CD14-positive monocyte (primary cell): ENCODE data around the gene DSTN. TPM values are rescaled to one million over a fixed set of nuclear protein-coding genes. Genes with fewer than 3 reads are reported as not detected.

Experiments used
- DNase-seq, 3 donors: peaks; one replicate each; pipeline ENCODE4 v3.0.0-alpha.2; 2011 to 2022
- H2AFZ ChIP-seq: 2 replicates; pipeline ENCODE4 v1.6.0; 2012; ENCODE audit warnings: mild to moderate bottlenecking, low read depth, low read length, inconsistent platforms; ENCODE audit not compliant: insufficient read depth, poor library complexity, severe bottlenecking
- H3K27ac ChIP-seq, 2 donors: 1 replicate in 1 of 2; 2 replicates in 1 of 2; pipeline ENCODE4 v1.5.1; 2012 to 2013; ENCODE audit warnings: low read length in 2 of 2, control low read depth in 1 of 2, inconsistent platforms in 1 of 2, low read depth in 1 of 2, mild to moderate bottlenecking in 1 of 2
- H3K27me3 ChIP-seq, 2 donors: one replicate each; pipeline versions ENCODE4 v1.6.0 to v1.6.1; 2011 to 2013; ENCODE audit warnings: low read length in 2 of 2; ENCODE audit not compliant: control insufficient read depth in 2 of 2, insufficient read depth in 2 of 2
- H3K36me3 ChIP-seq, 2 donors: replicated peaks in 1 of 2; 1 replicate in 1 of 2; 2 replicates in 1 of 2; pipeline versions ENCODE4 v1.5.1 to v1.6.1; 2012 to 2013; ENCODE audit warnings: low read length in 2 of 2, control low read depth in 1 of 2, inconsistent platforms in 1 of 2, mild to moderate bottlenecking in 1 of 2; ENCODE audit not compliant: insufficient read depth in 2 of 2, control insufficient read depth in 1 of 2
- H3K4me1 ChIP-seq, 2 donors: 1 replicate in 1 of 2; 2 replicates in 1 of 2; pipeline versions ENCODE4 v1.5.1 to v1.6.1; 2012 to 2013; ENCODE audit warnings: low read length in 2 of 2, control low read depth in 1 of 2, inconsistent platforms in 1 of 2, mild to moderate bottlenecking in 1 of 2, moderate library complexity in 1 of 2; ENCODE audit not compliant: insufficient read depth in 2 of 2, control insufficient read depth in 1 of 2
- H3K4me2 ChIP-seq: replicated peaks from 2 replicates; pipeline ENCODE3; 2012; ENCODE audit warnings: low read length, moderate library complexity, mild to moderate bottlenecking; ENCODE audit not compliant: poor library complexity, severe bottlenecking; ENCODE audit errors: extremely low read depth
- H3K4me3 ChIP-seq, 3 experiments: fragments of 200-600 bp in 1 of 3; sonication (generic) in 1 of 3; replicated peaks in 1 of 3; 1 replicate in 2 of 3; 2 replicates in 1 of 3; pipeline ENCODE4 v1.5.1; 2011 to 2013; ENCODE audit warnings: low read length in 3 of 3, mild to moderate bottlenecking in 3 of 3, control low read depth in 2 of 3, low read depth in 2 of 3, inconsistent platforms in 1 of 3, moderate library complexity in 1 of 3
- H3K79me2 ChIP-seq: 2 replicates; pipeline ENCODE4 v1.6.0; 2012; ENCODE audit warnings: mild to moderate bottlenecking, control low read depth, inconsistent platforms, low read length, moderate library complexity; ENCODE audit not compliant: insufficient read depth
- H3K9ac ChIP-seq: 2 replicates; pipeline ENCODE4 v1.6.0; 2017; ENCODE audit warnings: low read length, mild to moderate bottlenecking; ENCODE audit not compliant: insufficient read depth, poor library complexity, severe bottlenecking
- H3K9me3 ChIP-seq, 2 donors: replicated peaks in 1 of 2; 1 replicate in 1 of 2; 2 replicates in 1 of 2; pipeline versions ENCODE4 v1.5.1 to v1.6.1; 2012 to 2013; ENCODE audit warnings: low read length in 2 of 2, control low read depth in 1 of 2; ENCODE audit not compliant: control insufficient read depth in 1 of 2, insufficient read depth in 1 of 2
- H4K20me1 ChIP-seq: 2 replicates; pipeline ENCODE4 v1.6.0; 2012; ENCODE audit warnings: mild to moderate bottlenecking, low read length, control low read depth, moderate library complexity; ENCODE audit not compliant: insufficient read depth
- H3K27ac Mint-ChIP-seq, 7 donors: one replicate each; pipeline ENCODE4 v1.8.0; 2020; ENCODE audit warnings: mild to moderate bottlenecking in 7 of 7, mixed read lengths in 7 of 7, moderate library complexity in 6 of 7, inconsistent platforms in 2 of 7
- H3K27me3 Mint-ChIP-seq, 3 donors: one replicate each; pipeline ENCODE4 v1.8.0; 2021 to 2022; ENCODE audit warnings: low read depth in 3 of 3, mild to moderate bottlenecking in 3 of 3, mixed read lengths in 3 of 3, moderate library complexity in 3 of 3, inconsistent platforms in 1 of 3
- H3K36me3 Mint-ChIP-seq, 2 donors: one replicate each; pipeline ENCODE4 v1.8.0; 2020; ENCODE audit warnings: mixed read lengths in 2 of 2, inconsistent platforms in 1 of 2, mild to moderate bottlenecking in 1 of 2
- H3K4me1 Mint-ChIP-seq: one replicate; pipeline ENCODE4 v1.8.0; 2020; ENCODE audit warnings: mild to moderate bottlenecking, mixed read lengths
- H3K4me3 Mint-ChIP-seq, 2 donors: one replicate each; pipeline ENCODE4 v1.8.0; 2020; ENCODE audit warnings: mild to moderate bottlenecking in 2 of 2, mixed read lengths in 2 of 2, moderate library complexity in 1 of 2
- H3K9me3 Mint-ChIP-seq, 7 donors: one replicate each; pipeline ENCODE4 v1.8.0; 2020 to 2022; ENCODE audit warnings: mixed read lengths in 7 of 7, mild to moderate bottlenecking in 6 of 7, moderate library complexity in 6 of 7, inconsistent platforms in 2 of 7
- WGBS: methylation state at CpG from one replicate; pipeline ENCODE4 v1.1.5; 2013; ENCODE audit warnings: missing lambda C conversion rate; ENCODE audit not compliant: insufficient coverage; 5-methylcytosine and 5-hydroxymethylcytosine counted together
- intact Hi-C, 2 donors: fragments of 100-400 bp; cut with micrococcal nuclease; formaldehyde crosslinking; loops; one replicate each; pipeline versions ENCODE4 v1.15.0 to v1.15.1; 2023
- polyA plus RNA-seq, 3 donors: library from polyadenylated mRNA; depleted of rRNA in 1 of 3; unstranded in 2 of 3; stranded (reverse) in 1 of 3; fragments of 300-500 nt in 2 of 3; fragments of >200 nt in 1 of 3; fragmentation: Illumina TruSeq in 2 of 3; gene quantifications; 1 replicate in 2 of 3; 2 replicates in 1 of 3; pipeline ENCODE4 v1.2.3, GENCODE V29; 2012 to 2021
- TF ChIP-seq, protein P1 (sequence below): fragments of 200-600 bp; IDR thresholded peaks from one replicate; pipeline ENCODE4 v1.8.0; 2022; ENCODE audit warnings: antibody characterized with exemption, mild to moderate bottlenecking

Gene DSTN
- polyA plus RNA-seq, 3 donors: 15.6 to 63.8 (median 58.4) TPM

DNA sequence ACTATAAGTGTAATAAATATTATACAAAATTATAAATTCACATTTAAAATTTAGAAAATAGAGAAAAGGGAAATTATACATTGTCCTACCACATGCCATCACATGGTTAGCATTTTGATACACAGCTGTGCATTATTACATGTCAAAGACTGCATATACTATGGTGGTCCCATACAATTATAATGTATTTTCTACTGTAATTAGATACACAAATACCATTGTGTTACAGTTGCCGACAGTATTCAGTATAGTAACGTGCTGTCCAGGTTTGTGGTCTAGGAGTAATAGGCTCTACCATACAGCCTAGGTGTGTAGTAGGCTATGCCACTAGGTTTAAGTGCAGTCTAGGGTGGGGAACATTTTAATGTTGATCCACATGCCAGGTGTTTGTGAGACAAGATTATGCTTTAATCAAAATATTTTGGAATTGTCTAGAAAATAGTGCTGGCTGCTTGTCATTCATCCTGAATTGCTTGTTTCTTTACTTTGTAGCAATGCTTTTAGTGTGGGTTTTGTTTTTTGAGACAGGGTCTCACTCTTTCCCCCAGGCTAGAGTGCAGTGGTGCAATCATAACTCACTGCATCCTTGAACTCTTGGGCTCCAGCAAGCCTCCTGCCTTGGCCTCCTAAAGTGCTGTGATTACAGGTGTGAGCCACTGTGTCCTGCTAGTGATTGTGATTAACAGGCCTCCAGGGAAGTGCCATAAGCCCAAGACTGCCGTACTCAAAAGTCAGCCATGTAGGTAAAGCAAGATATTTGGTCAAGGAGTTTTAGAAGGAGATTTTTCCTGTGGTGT is 39.0 kb downstream of the DSTN start:
- no peak for DNase-seq
- H3K9ac ChIP-seq: no peak overlapping the region
- Mint-ChIP-seq H3K4me1 (peaks cover 9% of the 10 kb centered on the region), H3K27ac (no peak overlapping the region), H3K27me3 (no peaks in the 10 kb centered on the region), H3K4me3 (no peak overlapping the region), H3K9me3 (no peaks in the 10 kb centered on the region), H3K36me3 (peaks cover 20 to 25% of the 10 kb centered on the region in 2 donors)
- H2AFZ ChIP-seq: no peak overlapping the region
- no peak overlapping the region for H3K4me2 ChIP-seq
- H3K9me3 ChIP-seq: no peaks in the 10 kb centered on the region
- peaks cover 2 to 13% of the 10 kb centered on the region in 2 donors for H3K36me3 ChIP-seq
- H3K27ac ChIP-seq: no peak overlapping the region
- TF ChIP-seq, protein P1, sequence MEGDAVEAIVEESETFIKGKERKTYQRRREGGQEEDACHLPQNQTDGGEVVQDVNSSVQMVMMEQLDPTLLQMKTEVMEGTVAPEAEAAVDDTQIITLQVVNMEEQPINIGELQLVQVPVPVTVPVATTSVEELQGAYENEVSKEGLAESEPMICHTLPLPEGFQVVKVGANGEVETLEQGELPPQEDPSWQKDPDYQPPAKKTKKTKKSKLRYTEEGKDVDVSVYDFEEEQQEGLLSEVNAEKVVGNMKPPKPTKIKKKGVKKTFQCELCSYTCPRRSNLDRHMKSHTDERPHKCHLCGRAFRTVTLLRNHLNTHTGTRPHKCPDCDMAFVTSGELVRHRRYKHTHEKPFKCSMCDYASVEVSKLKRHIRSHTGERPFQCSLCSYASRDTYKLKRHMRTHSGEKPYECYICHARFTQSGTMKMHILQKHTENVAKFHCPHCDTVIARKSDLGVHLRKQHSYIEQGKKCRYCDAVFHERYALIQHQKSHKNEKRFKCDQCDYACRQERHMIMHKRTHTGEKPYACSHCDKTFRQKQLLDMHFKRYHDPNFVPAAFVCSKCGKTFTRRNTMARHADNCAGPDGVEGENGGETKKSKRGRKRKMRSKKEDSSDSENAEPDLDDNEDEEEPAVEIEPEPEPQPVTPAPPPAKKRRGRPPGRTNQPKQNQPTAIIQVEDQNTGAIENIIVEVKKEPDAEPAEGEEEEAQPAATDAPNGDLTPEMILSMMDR: no peak
- H3K4me1 ChIP-seq: no peaks in the 10 kb centered on the region
- no peaks in the 10 kb centered on the region for H4K20me1 ChIP-seq
- H3K79me2 ChIP-seq: no peaks in the 10 kb centered on the region
- no peaks in the 10 kb centered on the region for H3K27me3 ChIP-seq
- H3K4me3 ChIP-seq: no peak overlapping the region
- WGBS: 92% methylated on average over 1 of the region's 3 CpGs
- intact Hi-C loops: no loop called here

DNA sequence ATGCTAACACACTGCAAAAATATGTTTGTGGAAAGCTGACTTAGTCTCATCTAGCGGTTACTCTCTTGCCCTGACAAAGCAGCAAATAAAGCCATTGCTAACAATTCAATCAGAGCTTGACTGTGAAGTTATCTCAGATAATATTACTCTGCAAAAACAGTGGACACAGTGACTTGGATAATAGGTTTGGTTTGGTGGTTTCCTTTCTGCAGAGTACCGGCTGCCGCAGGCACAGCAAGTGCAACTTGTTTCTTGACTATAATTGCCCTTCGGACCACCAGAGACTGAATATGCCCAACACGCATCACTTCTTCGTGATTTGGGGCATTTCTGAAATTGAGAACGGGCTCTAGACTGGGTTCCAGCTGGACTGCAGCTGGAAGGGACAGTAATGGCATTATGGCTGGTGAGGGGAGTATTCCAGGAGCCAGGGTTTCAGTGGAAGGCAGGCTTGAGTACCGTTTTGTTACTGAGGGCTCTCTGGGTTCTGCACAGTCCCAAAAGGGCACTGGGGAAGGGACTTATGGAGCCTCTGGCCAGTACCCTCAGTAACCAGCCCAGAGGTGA is 40.0 kb downstream of the DSTN start:
- no peak overlapping the region for H3K27ac ChIP-seq
- no peak overlapping the region for H3K4me3 ChIP-seq
- no peak overlapping the region for H2AFZ ChIP-seq
- 68% methylated on average over 3 of the region's 8 CpGs for whole genome bisulfite sequencing
- peaks cover 10 to 16% of the 10 kb centered on the region in 2 donors for H3K36me3 ChIP-seq
- no peak for DNase-seq
- H3K9me3 ChIP-seq: no peaks in the 10 kb centered on the region
- no peak overlapping the region for H3K4me2 ChIP-seq
- H3K79me2 ChIP-seq: no peaks in the 10 kb centered on the region
- no peak overlapping the region for H3K9ac ChIP-seq
- H3K27me3 ChIP-seq: no peaks in the 10 kb centered on the region
- peaks cover 22 to 34% of the 10 kb centered on the region in 2 donors for H3K36me3 Mint-ChIP-seq
- no peak overlapping the region for H3K4me3 Mint-ChIP-seq
- intact Hi-C loops: loop anchor here (2.0 to 10.0 kb wide), 2 partner anchors 73 to 105 kb away; no protein-coding TSS in a partner anchor
- peaks cover 4% of the 10 kb centered on the region for H4K20me1 ChIP-seq
- TF ChIP-seq, protein P1: no peak
- H3K4me1 ChIP-seq: peaks cover 0 to 3% of the 10 kb centered on the region in 2 donors
- H3K4me1 Mint-ChIP-seq: peaks cover 9% of the 10 kb centered on the region
- no peaks in the 10 kb centered on the region for H3K9me3 Mint-ChIP-seq
- H3K27ac Mint-ChIP-seq: peak overlapping the region in 2 of 7 donors; percentile 16 to 69
- H3K27me3 Mint-ChIP-seq: no peaks in the 10 kb centered on the region
